Ecto neural progenitor cell (in vitro differentiated cells): ENCODE measurements around the gene SRF.
"Not testable (repeated sequence)": the region's sequence is repeated elsewhere in the genome, so short reads cannot be mapped to it uniquely, and the experiment has no call there.

ENCODE experiments used
- DNase-seq: peaks from one replicate; pipeline ENCODE4 v3.0.0-alpha.2; 2018; ENCODE audit warnings: low spot score

SRF gene

DNA sequence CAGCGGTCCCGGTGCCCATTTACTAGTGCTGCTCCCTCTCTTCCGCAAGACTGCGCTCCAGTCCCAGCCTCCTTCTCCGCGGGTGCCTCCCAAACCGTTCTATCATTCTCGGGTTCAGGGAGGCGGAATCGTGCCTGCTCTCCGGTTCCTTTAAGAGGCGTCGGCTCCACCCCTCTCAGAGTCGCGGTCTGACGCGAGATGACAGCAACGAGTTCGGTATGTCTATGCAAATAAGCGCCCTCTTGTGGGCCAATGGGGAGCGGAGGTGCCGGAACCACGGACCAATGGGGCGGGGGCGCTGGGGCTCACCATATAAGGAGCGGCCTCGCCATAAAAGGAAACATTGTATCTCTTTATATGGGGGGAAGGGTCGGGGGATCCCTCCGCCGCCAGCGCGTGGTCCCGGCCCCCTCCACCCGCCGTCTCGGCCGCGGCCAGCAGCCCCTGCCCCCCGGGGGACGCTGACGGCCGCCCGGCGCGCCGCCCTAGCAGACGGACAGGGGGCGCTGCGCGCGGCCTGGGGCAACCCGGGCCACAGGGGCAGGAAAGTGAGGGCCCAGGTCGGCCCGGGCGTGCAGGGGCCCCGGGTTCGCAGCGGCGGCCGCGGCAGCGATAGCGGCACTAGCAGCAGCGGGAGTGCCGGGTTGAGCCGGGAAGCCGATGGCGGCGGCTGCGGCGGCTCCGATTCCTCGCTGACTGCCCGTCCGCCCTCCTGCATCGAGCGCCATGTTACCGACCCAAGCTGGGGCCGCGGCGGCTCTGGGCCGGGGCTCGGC lies at the start of gene SRF:
SRF (plus strand) TSS at position 339 of the 776 bp plus-strand sequence; CDS start at position 727, 388 bp downstream.
- peak; percentile 99 for DNase-seq

DNA sequence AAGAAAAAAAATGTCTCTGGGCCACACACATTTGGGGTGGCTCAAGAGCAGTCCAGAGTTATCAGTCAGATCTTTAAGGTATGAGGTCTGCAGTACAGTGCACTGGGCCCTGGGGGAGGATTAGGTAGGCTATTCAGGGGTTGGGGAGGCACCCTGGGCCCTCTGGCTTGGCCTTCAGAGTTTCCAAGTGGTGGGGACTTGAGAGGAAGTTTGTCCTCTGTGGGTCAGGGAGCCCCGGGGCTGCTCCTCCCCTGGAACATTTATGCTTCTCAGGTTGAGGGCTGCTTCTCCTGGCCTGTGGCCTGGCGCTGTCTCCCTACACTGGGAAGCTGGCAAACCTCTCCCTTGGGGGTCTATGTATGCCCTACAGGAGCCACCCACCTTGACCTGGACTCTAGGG lies 48.9 kb upstream of the SRF start:
- no peak for DNase-seq

DNA sequence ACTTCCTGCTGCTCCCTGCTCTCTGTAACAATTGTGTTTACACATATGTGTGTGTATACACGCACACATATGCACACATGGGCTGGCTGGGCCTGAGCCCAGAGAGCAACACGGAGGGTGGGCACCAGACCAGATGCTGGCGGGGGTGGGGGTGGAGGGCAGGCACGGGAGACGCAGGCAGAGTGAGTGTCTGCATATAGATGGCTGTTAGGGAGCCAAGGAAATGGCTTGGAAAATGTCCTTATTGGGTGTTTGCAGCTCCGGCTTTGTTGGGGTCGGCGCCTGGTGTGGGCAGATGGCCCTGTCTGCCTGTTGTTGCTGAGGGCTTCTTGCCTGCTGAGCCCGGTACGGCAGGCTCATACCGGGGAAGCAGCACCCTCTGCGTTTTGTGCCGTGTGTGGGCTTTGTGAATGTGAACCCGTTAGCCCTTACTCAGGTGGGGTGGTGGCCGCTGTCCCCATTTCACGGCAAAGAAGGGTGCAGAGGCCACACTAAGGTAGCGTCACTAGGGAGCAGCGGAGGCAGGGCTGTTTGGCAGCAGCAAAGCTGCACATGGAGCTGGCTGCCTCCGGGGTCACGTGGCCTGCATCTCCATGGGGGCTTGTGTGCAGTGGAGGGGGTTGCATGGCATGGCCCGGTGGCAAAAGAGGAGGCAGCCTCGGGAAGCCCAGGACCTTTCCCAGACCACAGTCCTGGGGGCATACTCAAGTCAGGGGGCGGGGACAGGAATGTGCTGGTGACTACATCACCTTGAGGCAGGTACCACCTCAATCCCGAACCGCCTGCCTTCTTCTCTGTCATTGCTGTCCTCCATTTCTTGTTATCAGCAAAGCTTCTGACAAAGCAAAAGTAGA lies 47.4 kb upstream of the SRF start:
- DNase-seq: no peak

- DNase-seq: no peak
Observed at GRCh38 chr6:43124481-43124880, 46.6 kb upstream of the SRF start.

DNA sequence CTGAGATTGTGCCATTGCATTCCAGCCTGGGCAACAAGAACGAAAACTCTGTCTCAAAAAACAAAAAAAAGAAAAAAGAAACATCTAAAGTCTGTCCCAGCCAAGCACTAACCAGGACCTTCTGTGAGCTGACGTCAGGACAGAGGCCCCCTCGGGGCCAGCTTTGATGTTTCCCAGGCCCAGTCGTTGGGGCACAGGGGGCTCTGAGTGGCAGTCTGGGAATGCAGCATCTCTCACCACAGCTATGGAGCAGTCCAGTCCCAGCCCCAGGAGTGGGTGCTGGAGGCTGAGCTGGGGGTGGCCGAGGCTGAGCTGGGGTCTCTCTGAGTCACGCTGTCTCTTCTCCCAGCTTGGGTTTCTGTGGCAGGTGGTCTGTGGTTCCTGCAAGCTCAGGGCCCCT lies 46.0 kb upstream of the SRF start:
- DNase-seq: no peak

DNA sequence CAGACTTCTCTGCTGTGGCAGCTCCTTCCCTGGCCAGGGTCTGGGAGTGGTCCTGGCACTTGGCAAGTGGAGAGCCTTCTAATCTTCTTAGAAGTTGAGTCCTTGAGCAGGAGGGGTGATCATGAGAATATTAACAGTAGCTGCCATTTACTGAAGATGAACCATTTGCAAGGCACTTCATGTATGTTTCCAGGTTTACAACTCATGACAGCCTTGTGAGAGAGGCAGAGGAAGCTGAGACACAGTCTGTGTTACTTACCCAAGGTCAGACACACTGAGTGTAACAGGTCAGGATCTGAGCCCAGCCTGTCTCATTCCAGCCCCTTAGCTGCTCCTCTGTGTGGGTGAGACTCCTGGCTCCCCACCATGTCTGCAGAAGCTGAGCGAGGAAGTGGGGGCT lies 45.5 kb upstream of the SRF start:
- DNase-seq: no peak

GRCh38 chr6:43127180-43127579 lies 43.9 kb upstream of the SRF start:
- DNase-seq: no peak

GRCh38 chr6:43127877-43128276 lies 43.2 kb upstream of the SRF start:
- no peak for DNase-seq

DNA sequence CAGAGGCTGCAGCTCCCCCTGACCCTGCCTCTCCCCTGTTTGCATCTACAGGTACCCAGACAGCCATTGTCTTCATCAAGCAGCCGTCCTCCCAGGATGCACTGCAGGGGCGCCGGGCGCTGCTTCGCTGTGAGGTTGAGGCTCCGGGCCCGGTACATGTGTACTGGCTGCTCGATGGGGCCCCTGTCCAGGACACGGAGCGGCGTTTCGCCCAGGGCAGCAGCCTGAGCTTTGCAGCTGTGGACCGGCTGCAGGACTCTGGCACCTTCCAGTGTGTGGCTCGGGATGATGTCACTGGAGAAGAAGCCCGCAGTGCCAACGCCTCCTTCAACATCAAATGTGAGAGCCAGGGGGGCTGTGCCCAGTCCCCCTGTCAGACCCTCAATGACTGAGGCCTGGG lies 42.1 kb upstream of the SRF start:
- no peak for DNase-seq

- no peak for DNase-seq
Observed at GRCh38 chr6:43129434-43130194, 41.5 kb upstream of the SRF start.

DNA sequence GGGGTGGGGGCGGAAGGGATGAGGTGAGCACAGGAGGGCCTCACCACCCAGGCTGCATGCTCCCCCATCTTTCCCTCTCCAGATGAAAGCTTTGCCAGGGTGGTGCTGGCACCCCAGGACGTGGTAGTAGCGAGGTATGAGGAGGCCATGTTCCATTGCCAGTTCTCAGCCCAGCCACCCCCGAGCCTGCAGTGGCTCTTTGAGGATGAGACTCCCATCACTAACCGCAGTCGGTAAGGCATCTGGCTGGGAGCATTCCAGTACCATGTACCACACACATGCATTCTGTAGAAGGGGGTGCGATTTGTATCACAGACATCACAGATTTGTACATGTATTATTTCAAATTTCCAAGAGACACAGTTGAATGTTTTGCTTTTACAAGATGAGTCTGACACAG lies 40.6 kb upstream of the SRF start:
- DNase-seq: no peak

GRCh38 chr6:43131379-43131778 lies 39.7 kb upstream of the SRF start:
- DNase-seq: not testable (repeated sequence)

DNA sequence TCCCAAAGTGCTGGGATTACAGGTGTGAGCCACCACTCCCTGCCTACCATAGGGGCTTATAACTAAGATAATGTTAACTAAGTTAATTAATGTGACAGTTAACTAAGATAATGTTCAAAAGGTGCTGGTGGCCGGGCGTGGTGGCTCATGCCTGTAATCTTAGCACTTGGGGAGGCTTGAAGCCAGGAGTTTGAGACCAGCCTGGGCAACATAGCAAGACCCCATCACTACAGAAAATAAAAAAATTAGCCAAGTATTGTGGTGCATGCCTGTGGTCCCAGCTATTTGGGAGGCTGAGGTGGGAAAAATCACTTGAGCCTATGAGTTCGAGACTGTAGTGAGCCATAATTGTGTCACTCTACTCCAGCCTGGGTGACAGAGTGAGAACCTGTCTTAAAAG lies 32.8 kb upstream of the SRF start:
- no peak for DNase-seq

- DNase-seq: not testable (repeated sequence)
Observed at GRCh38 chr6:43139973-43140372, 31.1 kb upstream of the SRF start.

DNA sequence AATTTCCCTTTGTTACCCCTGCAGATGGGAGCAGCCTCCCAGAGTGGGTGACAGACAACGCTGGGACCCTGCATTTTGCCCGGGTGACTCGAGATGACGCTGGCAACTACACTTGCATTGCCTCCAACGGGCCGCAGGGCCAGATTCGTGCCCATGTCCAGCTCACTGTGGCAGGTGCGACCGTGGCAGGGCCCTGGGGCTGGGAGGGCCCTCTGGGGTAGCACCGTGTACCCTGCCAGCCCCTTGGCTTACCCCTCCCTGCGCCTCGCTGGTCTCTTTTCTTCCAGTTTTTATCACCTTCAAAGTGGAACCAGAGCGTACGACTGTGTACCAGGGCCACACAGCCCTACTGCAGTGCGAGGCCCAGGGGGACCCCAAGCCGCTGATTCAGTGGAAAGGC lies 29.4 kb upstream of the SRF start:
- no peak for DNase-seq

DNA sequence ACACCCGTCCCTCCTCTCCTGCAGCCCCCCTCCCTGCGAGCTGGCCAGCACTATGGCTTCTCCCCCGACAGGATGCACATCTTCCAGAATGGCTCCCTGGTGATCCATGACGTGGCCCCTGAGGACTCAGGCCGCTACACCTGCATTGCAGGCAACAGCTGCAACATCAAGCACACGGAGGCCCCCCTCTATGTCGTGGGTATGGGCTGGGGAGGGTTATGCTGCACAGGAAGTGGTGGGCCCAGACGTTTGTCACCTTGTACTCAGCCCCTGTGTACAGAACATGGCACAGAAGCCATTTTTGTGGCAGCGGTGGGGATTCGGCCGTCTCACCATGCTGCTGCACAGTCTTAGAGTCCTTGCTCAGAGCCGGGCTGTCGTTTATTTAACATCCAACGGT lies 29.0 kb upstream of the SRF start:
- DNase-seq: no peak

DNA sequence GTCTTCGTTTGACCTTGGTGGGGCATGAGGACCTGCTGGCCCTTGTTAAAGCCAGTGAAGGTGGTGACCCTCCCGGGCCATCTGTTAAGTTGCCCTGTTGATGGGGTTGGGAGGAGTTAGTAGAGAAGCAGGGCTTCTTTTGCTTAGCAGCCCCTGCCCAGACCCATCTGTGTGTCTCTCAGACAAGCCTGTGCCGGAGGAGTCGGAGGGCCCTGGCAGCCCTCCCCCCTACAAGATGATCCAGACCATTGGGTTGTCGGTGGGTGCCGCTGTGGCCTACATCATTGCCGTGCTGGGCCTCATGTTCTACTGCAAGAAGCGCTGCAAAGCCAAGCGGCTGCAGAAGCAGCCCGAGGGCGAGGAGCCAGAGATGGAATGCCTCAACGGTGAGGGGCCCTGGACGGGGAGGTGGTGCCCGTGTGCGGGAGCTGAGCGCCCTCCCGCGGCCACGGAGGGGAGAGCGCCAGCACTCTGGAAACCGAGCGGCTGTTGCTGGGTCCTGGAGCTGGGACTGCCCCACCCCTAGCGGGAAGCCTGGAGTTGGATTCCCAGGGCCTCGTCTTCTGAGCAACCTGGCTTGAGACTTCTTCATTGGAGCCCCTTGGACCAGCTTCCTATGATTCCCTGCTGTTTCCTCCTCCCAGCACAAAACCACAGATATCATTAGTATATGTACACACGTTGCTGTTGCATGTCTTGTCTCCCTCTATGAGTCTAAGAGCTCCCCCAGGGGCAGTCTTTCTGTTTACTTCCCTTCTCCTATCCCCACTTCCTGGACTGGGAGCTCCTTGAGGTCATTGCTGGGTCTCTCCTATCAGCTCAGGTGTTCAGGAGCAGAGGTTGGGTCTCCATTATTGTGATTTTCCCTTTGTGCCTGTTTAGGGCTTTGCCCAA lies 27.6 kb upstream of the SRF start:
- peak; percentile 95 for DNase-seq

DNA sequence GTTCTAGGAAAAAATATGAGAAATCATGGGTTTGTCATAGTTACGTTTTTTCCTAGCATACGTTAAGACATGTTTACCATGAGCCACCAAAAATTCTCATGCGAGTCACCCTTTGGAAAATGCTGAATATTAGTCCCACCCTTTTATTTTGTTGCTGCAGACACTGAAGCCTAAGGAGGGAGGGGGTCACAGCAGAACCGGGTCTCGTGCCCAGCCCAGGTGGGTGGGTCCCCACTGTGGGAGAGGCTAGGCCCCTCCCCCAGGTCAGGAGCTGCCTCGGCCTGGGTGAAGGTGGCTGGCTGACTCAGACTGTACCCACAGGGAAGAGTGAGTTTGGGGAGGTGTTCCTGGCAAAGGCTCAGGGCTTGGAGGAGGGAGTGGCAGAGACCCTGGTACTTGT lies 26.2 kb upstream of the SRF start:
- DNase-seq: no peak

- no peak for DNase-seq
Observed at GRCh38 chr6:43146261-43146660, 24.8 kb upstream of the SRF start.

- no peak for DNase-seq
Observed at GRCh38 chr6:43146709-43147688, 24.1 kb upstream of the SRF start.
